Epithelial cell of prostate (primary cell): ENCODE measurements around the gene FDPS.
"Not testable (repeated sequence)": the region's sequence is repeated elsewhere in the genome, so short reads cannot be mapped to it uniquely, and the experiment has no call there.

Source experiments
- DNase-seq: peaks from one replicate; pipeline ENCODE4 v3.0.0-alpha.2; 2011; ENCODE audit warnings: low read depth, low spot score
- H3K27ac ChIP-seq: fragments of 450-650 bp; 2 replicates; pipeline ENCODE4 v1.5.1; 2017; ENCODE audit warnings: mild to moderate bottlenecking

The FDPS gene

DNA sequence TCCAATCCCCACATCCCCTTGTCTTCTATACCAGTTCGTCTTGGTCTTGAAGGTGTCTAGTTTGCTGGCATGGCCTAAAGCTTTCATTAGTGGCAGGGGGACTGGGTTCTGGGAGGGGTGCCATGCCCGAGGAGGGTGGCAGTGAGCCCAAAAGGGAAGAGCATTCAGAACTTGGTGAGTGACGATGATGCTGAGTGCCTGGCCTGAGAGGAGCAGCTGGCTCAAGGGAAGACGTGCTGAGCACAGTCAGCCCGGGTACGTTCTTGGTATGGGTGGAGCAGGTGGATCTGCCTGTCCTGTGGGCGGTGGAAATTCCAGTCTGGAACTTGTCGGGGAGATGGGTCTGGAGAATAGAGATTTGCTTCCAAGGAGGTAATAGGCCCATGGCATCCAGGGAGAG, 4.6 kb downstream of the FDPS start:
- peak overlapping the region; percentile 56 for H3K27ac ChIP-seq
- no peak for DNase-seq

DNA sequence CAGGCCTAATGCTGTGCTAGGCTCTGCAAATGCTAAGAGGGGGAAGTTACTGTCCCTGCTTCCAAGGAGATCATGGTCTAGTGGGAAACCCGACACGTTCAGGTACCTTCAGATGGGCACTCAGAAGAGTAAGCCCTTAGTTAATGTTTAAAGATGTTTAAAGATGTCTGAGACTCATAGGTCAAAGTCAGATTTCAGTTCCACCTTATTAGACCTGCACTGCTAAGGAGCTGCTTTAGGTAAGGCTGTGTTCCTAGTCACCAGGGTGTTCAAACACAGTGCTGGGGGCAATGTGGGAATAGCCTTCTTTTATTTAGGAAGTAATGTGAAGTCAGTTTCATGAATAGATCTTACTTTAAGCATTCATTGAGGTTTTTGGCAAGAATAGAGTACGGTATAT, 8.3 kb downstream of the FDPS start:
- no peak for DNase-seq
- H3K27ac ChIP-seq = no peak overlapping the region

DNA sequence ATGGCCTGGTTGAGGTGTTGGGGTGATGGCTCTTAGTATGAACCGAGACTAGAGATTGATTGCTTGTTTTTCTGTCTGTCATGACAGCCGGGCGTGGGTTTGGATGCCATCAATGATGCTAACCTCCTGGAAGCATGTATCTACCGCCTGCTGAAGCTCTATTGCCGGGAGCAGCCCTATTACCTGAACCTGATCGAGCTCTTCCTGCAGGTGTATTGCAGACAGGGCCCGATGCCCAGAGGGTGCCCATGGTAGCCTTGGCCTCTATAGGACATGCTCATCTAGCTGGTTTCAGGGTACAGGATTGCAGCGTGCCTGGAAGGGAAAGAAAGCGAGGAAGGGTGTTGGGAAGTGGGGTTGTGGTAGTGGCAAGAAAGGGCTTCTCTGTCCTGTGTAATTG, 9.4 kb downstream of the FDPS start:
- no peak for DNase-seq
- H3K27ac ChIP-seq = no peak overlapping the region

DNA sequence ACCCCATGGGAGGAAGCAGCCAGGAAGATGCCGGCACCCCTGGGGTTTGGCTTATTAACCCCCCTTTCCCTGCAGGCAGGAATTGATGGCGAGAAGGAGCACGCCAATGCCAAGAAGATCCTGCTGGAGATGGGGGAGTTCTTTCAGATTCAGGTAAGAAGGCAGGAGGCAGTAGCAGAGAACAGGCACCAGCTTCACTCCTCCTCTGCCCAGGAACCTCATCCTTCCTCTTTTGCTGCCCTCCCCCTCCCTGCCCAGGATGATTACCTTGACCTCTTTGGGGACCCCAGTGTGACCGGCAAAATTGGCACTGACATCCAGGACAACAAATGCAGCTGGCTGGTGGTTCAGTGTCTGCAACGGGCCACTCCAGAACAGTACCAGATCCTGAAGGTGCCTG, 10.9 kb downstream of the FDPS start:
- H3K27ac ChIP-seq = no peak overlapping the region
- no peak for DNase-seq

DNA sequence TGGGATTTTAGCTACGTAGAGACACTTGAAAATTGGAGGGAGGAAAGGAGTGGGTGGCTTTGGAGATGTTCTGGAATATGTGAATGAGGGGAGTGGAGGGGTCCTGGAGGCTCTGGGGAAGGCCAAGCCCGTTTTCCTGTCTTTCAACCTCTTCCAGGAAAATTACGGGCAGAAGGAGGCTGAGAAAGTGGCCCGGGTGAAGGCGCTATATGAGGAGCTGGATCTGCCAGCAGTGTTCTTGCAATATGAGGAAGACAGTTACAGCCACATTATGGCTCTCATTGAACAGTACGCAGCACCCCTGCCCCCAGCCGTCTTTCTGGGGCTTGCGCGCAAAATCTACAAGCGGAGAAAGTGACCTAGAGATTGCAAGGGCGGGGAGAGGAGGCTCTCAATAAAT, 11.6 kb downstream of the FDPS start:
- H3K27ac ChIP-seq = no peak overlapping the region
- DNase-seq = no peak

DNA sequence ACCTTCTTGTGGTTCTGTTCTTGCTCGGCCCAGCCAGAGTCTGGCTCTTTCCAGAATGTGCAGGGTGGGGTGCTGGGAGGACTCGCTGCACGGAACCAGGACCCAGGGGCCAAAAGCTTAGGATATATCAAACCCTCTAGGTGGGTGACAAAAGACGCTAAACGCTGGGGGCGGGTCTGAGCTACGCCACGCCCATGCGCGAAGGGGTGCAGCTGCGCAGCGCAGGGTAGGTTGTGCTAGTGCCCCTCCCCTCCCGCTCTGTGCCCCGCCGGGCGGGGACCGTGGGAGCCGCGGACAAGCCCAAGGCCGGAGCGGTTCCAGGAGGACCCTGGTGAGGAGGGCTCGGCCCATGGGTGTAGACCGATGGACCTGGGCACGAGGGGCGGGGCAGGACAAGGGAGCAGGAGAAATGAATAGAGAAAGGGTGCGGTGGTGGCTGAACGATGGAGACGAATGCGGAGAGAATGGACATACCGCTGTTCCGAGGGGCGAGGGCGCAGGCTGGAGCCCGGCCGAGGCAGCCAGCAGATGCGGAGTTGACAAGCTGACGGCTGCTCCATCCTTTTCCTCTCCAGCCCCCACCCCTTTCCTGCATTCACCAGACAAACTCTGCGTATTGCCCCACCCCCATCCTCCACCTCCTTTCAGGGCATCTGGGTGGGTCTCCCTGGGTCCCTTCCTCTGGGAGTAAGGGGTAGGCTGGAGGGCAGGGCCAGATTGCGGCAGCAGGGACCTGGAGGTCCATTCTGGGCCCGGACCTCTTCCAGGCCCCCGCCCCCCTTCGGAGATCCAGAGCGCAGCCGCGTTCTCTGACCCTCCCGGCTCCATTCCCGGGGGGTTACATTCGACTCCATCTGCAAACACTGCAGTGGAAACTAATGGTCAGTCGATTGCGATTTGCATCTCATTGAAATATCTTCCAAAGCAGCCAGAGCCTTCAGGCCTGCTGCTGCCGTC, 12.3 kb downstream of the FDPS start, which contains the start of gene RUSC1:
RUSC1 (plus strand) TSS at position 234 of the 957 bp plus-strand sequence. CDS start 880 bp downstream, outside the sequence.
- H3K27ac ChIP-seq = no peak within 1 kb of the TSS
- DNase-seq = no peak

DNA sequence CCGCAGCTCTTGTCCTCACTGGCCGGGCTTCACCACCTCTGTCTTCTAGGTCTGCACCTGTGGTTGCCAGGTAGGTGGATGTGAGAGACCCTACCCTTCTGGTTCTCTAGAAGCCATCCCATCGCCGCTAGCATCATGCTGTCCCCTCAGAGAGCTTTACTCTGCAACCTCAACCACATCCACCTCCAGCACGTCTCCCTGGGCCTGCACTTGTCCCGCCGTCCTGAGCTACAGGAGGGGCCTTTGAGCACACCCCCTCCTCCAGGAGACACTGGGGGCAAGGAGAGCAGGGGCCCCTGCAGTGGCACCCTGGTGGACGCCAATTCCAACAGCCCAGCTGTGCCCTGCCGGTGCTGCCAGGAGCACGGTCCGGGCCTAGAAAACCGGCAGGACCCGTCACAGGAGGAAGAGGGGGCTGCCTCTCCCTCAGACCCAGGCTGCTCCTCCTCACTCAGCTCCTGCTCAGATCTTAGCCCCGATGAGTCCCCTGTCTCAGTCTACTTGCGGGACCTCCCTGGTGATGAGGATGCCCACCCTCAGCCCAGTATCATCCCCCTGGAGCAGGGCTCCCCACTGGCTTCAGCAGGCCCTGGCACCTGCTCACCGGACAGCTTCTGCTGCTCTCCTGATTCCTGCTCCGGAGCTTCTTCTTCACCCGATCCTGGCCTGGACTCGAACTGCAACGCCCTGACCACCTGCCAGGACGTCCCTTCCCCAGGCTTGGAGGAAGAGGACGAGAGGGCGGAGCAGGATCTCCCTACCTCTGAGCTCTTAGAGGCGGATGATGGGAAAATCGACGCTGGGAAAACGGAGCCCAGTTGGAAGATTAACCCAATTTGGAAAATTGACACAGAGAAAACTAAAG, 13.2 kb downstream of the FDPS start:
- no peak for DNase-seq
- H3K27ac ChIP-seq = no peak overlapping the region

DNA sequence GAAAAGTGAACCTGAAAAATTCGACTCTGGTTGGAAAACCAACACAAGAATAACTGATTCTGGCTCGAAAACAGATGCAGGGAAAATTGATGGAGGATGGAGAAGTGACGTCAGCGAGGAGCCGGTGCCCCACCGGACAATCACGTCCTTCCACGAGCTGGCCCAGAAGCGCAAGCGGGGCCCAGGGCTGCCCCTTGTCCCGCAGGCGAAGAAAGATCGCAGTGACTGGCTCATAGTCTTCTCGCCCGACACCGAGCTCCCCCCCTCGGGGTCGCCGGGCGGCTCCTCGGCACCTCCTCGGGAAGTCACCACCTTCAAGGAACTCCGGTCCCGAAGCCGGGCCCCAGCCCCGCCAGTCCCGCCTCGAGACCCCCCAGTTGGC, 13.9 kb downstream of the FDPS start:
- DNase-seq = no peak
- peak overlapping the region; percentile 88 for H3K27ac ChIP-seq

DNA sequence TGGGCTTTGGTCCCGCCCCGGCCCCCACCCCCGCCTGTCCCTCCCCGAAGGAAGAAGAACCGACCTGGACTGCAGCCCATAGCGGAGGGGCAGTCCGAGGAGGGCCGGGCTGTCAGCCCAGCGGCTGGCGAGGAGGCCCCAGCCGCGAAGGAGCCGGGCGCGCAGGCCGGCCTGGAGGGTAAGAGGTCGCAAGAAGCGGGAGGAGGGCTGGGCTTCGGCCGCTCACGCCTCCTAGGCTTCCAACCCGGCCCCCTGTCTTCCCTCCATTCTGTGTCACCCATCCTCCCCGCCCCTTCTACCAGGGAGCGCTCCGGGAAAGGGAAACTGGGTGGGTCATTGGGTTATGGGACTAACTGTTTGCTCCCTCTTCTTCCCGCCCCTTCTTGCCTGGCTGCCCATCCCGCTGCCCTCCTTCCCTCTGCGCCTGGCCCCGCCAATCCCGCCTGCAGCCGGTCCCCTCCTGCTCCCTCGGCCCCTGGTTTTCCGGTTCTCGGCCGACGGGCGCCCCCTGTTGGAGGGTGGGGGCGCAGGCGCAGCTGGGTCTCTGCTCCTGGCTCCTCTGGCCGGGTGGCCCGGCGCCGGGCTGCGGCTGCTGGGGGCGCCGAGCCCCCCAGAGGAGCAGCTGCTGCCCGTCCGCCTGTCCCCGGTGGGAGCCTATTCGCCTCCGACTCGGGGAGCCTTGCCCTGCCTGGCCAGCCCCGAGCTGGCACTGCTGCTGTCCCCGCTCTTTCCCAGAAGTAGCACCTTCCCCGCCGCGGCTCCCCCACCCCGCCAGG, 14.5 kb downstream of the FDPS start:
- peak overlapping the region; percentile 88 for H3K27ac ChIP-seq
- DNase-seq = peak; percentile 26

DNA sequence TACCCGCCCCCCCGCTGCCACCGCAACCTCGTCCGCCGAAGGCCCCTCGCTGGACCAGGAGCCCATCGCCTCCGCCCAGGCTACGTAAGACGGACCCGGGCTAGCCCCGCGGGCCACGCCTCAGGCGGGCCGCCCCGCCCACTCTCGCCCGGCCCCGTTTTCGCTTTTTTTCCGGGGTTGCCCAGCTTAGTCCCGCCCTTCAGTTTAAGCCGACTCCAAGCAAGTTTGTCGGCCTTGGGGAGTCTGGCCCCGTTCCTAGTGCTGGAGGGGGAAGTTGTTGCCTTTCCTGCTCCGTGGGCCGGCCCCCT, 15.0 kb downstream of the FDPS start:
- peak overlapping the region; percentile 88 for H3K27ac ChIP-seq
- DNase-seq = peak; percentile 66

DNA sequence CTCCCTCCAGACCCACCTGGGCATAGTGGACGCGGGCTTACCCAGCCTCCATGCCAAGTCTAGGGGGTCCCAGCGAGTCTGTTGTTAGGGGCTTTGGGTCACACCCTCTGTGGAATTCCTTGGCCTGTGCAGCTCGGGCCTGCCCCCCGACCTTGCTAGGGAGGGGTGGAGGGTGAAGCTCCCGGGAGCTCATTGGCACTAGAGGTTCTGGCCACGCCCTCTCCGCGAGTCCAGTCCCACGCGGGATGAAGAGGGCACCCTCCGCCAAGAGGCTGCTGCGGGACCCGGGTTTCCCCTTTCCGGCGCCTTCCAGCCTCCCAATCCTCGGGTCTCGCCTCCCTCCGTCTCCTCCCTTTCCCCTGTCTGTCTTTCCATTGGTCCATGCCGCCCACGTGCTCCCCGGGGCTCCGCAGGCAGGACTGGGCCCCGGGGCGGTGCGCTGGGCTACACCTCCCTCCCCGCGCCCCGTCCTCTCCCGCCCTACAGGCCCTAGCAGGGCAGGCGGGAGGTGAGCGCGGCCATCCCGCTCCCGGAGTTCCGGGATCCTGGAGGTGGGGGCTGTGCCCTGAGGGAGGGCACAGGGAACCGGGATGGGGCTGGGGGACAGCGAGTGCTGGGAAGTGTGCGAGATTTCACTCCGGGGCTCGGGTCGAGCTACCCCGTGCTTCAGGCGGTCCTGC, 15.5 kb downstream of the FDPS start:
- H3K27ac ChIP-seq = peak overlapping the region; percentile 88
- peak; percentile 74 for DNase-seq

DNA sequence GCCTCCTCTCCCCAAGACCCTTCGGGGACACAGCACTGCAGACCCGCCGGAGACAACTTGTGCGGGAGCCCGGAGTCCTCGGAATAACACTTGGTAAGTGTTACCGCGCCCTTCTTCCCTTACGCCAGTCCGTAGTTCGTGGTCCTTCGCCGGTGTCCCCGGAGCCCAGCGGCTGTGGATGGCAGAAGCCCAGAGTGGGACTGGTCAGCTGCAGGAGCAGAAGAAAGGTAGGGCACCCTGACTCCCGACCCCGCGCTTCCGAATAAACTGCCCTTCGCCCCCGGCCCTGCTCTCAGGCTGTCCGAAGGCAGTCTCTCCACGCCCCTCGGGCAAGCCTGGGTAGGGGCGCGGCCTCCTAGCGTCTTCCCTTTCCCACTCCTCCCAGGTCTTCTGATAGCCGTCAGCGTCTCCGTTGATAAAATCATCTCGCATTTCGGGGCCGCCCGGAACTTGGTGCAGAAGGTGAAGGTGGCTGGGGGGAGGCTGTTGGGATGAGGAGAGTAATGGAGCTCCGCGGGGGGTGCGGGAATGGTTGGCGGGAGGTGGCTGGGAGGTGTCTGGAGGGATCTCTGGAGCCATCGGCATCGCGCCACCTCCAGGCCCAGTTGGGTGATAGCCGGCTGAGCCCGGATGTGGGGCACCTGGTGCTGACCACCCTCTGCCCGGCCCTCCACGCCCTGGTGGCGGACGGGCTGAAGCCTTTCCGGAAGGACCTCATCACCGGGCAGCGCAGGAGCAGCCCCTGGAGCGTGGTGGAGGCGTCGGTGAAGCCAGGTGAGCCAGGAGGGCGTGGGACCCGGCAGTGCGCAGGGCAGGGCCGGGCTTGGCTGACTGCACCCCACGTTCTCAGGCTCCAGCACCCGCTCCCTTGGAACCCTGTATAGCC, 16.3 kb downstream of the FDPS start:
- no peak for DNase-seq
- peak overlapping the region; percentile 88 for H3K27ac ChIP-seq

DNA sequence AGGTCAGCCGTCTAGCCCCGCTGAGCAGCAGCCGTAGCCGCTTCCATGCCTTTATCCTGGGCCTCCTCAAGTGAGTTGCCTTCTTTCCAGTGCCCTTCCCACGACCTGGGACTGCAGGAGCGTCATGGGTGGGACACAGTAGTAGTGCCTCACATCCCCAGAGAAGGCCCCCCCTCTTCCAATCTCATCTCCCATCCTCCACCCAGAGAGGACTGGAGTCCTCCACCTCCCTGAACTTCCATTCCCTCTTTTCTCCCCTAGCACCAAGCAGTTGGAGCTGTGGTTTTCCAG, 16.9 kb downstream of the FDPS start:
- no peak for DNase-seq
- H3K27ac ChIP-seq = peak overlapping the region; percentile 88

DNA sequence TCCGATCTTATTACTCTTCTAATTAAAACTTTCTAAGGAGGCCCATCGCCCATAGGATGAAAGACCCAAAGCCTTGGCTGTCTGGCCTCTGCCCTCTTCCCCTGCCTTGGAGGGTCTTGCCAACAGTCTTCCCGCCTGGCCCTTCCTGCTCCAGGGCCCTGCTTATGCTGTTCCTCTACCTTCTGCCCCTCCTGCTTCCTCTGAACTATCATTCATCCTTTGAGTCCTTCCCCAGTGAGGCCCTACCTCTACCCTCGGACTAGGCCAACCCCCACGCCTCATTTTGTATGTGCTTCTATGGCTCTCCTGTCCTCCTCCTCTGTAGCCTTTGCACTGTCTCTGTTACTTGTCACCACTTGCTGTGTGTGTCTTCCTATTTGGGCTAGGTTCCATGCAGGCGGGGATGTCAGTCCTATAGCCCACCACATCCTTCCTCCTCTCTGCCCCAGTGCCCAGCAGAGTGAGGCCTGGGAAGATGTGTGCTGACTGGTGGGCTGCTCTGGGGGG, 17.4 kb downstream of the FDPS start:
- no peak for DNase-seq

DNA sequence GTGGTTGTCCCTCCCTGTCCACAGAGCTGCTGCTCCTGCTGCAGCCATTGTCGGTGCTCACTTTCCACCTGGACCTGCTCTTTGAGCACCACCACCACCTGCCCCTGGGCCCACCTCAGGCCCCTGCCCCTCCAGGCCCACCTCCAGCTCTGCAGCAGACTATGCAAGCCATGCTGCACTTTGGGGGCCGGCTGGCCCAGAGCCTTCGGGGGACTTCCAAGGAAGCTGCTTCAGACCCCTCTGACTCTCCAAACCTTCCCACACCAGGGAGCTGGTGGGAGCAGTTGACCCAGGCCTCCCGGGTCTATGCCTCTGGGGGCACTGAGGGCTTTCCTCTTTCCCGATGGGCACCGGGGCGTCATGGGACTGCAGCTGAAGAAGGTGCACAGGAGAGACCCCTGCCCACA, 18.0 kb downstream of the FDPS start:
- H3K27ac ChIP-seq = no peak overlapping the region
- DNase-seq = no peak

More for the DNA sequence above, 17.4 kb downstream of the FDPS start:
- H3K27ac ChIP-seq = peak overlapping the region; percentile 88

DNA sequence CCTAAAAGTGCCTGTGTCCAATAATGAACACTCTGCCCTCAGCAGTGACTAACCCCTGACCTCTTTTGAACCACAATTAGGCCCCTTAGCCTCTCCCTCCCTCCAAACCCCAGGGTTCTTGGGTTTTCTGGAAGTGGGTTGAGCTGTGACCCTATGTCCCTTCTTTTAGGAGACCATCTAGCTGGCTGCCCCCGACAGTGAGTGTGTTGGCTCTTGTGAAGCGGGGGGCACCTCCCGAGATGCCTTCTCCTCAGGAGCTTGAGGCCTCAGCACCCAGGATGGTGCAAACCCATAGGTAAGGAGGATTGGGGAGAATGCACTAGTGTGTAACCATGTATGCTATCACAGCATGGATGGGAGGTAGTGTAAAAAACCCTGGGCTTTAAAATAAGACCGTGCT, 19.3 kb downstream of the FDPS start:
- DNase-seq = no peak
- no peak overlapping the region for H3K27ac ChIP-seq

DNA sequence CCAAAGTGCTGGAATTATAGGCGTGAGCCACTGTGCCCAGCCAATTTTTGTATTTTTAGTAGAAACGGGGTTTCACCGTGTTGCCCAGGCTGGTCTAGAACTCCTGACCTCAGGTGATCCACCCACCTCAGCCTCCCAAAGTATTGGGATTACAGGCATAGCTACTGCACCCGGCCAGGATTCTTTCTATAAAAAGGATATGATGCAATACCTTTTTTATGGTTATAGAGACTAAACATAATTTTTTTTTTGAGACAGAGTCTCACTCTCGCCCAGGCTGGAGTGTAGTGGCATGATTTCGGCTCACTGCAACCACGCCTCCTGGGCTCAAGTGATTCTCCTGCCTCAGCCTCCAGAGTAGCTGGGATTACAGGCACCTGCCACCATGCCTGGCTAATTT, 20.2 kb downstream of the FDPS start:
- H3K27ac ChIP-seq = peak overlapping the region; percentile 27
- DNase-seq = not testable (repeated sequence)

DNA sequence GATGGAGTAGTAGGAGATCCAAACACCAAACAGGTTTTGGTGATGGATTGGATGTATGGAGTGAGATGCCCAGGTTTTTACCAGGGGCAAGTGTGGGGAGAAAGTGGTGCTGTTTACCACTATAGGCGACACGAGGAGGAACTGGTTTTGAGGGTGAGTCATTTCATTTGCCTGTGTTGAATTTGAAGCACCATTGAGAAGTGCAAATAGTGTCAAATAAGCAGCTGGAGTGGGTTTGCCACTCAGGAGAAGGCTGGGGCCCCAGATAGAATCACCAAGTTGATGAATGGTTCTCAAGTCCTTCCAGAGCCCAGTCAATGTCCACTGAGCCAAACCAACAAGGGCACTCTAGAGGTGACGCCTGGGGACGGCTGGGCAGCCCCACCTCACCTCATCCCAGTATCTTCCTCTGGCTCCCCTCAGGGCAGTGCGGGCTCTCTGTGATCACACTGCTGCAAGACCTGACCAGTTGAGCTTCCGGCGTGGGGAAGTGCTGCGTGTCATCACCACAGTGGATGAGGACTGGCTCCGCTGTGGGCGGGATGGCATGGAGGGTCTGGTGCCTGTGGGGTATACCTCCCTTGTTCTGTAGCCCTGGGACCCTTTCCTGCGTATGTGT, 21.4 kb downstream of the FDPS start:
- no peak for DNase-seq
- H3K27ac ChIP-seq = no peak overlapping the region

DNA sequence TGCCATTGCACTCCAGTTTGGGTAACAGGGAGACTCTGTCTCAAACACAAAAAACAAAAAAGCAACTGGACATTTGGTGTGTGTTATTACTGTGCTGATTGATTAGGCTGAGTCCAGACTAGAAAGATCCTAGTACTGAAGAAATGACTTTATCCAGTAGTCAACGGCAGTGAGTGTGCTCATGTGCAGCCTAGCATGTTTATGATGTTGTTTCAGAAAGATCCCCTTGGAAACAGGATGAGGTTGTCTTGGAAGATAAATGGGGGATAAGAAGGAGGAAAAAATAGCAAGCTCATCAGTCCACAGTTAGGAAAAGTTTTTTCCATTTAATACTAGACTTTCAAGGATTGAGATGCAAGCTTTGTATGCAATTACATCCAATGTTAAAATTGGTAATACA, 26.3 kb downstream of the FDPS start:
- no peak overlapping the region for H3K27ac ChIP-seq
- DNase-seq = no peak
